GM19467 (cell line): ENCODE results near the gene ZNF804B.

ENCODE experiments used
- ATAC-seq: cut with Tn5 transposase; IDR thresholded peaks from one replicate; pipeline ENCODE4 v1.9.1; 2021; ENCODE audit warnings: mild to moderate bottlenecking, moderate library complexity; ENCODE audit not compliant: unreplicated experiment

The ZNF804B gene

GRCh38 chr7:88759230-88760135 lies at the start of gene ZNF804B:
ZNF804B (plus strand) TSS chr7:88759700; CDS start chr7:88759977, 277 bp downstream.
- ATAC-seq = no peak

GRCh38 chr7:88735920-88736319 lies 23.6 kb upstream of the ZNF804B start:
- ATAC-seq = no peak

GRCh38 chr7:88737632-88738031 lies 21.9 kb upstream of the ZNF804B start:
- no peak for ATAC-seq

DNA sequence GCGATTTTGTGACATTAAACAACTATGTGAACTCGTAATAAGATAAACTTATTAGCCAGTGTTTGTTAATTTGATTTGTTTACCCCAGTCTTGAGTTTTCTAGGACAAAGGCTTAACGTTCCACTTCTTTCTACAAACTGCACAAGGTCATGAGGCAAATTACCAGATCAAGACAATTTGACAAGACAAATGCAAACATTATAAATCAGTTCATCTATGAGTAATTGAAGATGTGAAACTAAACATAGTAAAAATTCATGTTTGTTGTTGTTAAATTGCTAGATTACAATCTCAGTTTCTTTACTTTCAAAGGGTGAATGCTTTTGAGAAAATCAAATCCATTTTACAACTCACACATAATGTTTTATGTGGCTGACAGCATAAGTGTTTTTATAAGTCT lies 13.4 kb upstream of the ZNF804B start:
- no peak for ATAC-seq

DNA sequence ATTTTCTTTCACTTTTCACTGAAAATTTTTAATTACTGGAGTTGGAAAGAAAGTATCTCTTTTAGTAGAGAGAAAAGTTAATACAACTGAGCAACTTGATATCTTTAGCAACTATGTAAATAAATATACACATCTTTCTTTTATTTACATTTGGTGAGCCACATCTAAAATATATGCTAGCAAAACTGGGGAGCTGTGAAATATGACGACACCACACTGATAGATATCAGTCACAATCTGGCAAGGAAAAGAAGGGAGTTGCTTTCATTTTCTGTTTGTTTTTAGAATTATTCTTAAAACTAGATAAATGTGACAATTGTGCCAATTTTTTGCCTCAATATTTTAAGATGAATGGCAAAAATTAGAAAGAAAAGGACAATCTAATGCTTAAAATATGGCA lies 2.7 kb upstream of the ZNF804B start:
- ATAC-seq = no peak

- ATAC-seq = no peak
These were observed 2.1 kb upstream of the ZNF804B start for GRCh38 chr7:88757371-88757770.

DNA sequence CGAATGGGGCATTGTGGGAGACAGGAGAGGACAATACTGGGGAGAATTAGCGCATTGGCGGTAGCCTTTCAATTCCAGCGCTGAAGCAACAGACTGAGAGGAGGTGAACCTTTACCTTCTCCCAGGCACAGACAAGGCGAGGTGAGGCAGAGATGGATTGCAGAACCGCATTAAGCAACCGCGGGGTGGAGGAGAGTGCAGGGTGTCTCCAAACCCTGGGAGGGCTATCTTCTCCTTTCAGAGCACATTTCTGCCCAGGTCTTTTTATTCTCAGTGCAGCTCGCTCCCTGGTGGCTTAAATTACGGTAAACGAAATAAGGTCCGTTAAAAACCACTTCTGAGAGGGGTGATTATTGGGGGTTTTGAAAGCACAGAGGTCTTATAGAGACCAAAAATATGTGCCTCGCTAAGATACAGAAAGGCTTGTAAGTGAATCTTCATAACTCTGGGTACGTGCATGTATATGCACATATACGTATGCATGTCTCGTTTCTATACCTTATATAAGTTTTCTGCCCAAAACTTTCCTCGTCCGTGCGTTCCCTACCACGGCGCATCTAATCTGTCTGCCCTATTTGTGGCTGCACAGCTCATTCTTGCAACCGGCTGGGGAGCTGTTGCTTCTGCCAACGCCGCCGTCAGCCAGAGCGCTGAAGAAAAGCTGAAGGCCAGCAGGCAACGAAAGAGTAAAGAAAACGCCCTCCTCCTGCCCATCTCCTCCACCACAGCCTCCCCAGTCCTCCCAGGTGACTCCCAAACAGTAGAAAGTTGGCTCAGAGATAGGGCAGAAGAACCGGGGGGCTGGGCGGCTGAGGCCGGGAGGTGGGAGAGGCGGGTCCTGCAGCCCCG lies 895 bp upstream of the ZNF804B start:
- no peak for ATAC-seq

DNA sequence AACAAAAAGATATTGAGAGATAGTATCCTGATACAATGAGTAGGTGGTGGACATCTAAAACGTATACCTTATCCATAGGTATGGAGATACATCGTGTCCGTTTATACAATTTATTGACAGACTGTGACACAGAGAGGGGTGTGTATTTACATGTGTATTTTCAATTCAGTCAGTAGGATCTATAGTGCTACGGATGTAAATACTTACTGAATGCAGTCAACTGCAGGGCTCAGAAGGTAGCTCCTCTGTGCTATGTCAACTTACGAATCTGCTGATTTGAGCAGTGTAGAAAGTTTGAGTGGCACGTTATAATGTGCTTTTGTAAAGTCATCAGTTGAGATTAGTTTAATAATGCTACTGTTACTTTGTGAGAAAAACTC lies 626 bp downstream of the ZNF804B start:
- ATAC-seq = no peak

- ATAC-seq = no peak
These were observed 2.3 kb downstream of the ZNF804B start for GRCh38 chr7:88761779-88762178.

GRCh38 chr7:88771417-88771816 lies 11.9 kb downstream of the ZNF804B start:
- ATAC-seq = no peak

DNA sequence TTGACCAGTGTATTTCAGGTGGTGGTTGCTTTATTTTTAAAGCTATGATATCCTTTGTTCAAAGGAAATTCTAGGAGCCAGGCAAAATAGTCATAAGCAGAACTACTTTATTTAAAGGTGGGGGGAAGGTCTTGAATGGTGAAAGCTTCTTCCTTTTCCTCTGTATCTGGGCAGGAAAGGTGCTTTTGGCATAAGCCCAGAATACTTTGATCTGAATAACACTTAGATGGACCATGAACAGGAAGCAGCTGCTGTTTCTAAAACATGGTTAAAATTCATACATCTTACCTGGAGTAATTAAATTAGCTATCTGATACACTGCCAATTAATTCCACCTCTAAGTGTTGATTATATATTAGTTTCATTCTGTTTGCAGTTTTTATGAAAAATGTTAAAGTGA lies 13.3 kb downstream of the ZNF804B start:
- ATAC-seq = no peak

DNA sequence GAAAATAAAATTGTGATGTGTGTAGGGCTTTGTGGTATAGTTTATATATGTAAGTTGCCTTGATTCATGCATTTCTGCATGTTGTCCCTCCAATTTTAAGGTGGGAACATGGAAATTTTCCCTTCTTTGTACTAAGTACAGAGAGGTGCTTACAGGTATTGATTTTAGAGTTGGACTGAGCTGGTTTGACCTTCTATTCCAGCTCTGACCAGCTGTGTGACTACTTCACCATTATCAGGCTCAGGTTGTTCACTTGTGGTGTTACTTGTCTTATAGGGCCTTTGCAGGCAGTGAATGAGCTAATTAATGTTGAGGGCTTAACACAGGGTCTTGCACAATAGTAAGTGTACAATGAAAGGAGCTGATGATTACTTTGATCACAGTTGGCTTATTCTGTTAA lies 16.3 kb downstream of the ZNF804B start:
- no peak for ATAC-seq

GRCh38 chr7:88787777-88788176 lies 28.3 kb downstream of the ZNF804B start:
- ATAC-seq = no peak

- ATAC-seq = no peak
These were observed 30.1 kb downstream of the ZNF804B start for GRCh38 chr7:88789480-88790064.

GRCh38 chr7:88791891-88792290 lies 32.4 kb downstream of the ZNF804B start:
- ATAC-seq = no peak

GRCh38 chr7:88792361-88792760 lies 32.9 kb downstream of the ZNF804B start:
- no peak for ATAC-seq

- no peak for ATAC-seq
These were observed 36.1 kb downstream of the ZNF804B start, which contains the start of gene TEX47 for GRCh38 chr7:88795553-88795952. TEX47 (minus strand) TSS chr7:88795737; CDS start chr7:88794942, 795 bp downstream.

DNA sequence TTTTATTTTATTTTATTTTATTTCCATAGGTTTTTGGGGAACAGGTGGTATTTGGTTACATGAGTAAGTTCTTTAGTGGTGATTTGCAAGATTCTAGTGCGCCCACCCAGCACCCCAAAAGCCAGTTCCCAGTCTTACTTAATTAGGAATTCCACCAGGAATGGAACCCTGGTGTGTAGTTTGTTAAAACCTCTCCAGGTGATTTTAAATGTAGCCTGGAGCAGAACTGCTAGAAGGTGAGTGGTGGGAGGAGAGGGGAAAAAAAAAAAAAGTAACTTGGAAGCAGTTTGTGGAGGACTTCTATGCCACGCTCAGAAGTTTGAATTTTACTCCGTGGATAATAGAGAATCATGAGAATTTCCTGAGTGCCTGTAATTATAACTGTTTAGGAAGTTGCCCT lies 41.5 kb downstream of the ZNF804B start:
- ATAC-seq = no peak

DNA sequence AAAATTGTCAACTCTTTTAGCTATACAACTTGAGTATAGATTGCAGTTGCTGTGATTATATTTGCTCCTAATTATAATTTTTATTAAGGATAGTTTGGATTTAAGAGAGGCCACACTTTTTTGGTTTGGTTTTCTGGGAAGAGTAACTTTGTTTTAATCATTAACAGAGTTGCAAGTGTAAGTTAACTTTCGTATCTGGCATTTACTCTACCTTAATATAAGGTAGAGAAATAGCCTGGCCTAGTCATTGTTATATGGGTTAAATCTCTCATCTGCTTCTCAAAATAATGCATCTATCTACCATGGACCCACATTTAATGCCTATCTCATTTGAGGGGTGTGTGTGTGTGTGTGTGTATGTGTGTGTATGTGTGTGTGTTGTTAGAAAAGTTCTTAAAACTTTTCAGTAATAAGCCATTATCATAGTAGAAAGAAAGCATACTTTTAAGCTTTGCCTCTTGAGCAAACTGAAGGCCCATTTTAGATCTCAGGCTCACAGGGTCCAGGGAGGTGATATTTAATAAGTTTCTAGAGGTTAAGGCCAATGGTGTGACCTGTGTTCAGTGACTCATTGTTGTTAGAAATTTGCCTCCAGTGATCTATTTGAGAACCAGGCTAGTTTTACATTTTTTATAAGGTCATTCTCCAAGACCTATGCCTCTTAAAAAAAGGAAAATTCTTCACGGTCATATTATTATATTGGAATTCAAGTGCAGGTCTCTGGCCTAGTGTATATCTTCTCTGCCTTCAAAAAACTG lies 47.0 kb downstream of the ZNF804B start:
- ATAC-seq = no peak

GRCh38 chr7:88818552-88818951 lies 59.1 kb downstream of the ZNF804B start:
- ATAC-seq = no peak

DNA sequence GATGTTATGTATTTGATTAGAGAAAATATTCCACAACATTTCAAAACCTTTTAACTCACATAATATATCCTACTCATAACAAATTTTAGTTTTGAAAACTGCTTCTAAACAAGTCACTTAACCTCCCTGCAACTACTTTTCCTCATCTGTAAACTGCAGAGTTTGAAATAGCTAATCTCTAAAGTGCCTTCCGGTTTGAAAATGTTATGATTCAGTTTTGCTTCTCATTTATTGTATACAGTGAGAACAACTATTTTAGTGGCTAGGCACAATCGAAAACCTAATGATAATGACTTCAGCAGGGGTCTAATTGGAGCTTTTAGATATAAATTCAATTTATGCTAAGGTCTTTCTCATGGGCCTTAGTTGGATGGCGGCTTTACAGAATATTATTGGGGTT lies 66.7 kb downstream of the ZNF804B start:
- ATAC-seq = no peak
